Measurements from ENCODE around the gene C9orf50. TPM values are rescaled to one million over a fixed set of nuclear protein-coding genes. Genes with fewer than 3 reads are reported as not detected.

C9orf50 gene
- total RNA-seq, 1 experiment from 2014 or later, result not detected

DNA sequence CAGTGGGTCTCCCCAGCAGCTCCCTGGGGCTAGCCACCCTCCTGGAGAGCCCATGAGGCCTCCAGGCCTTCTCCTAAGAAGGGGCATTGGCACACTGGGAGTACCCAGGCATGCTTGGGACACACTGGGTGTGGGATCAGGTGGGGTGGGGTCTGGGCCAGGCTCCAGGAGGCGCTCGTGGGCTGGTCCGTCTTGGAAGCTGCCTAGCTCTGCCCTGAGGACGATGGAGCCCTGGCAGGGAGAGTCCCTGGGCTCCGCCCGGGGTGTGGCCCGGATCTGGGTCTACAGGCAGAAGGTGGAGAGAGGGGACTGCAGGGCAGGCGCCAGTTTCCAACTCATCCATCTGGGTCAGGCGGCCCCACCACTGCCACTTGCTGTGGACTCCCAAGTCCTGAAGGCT is 46.9 kb upstream of the C9orf50 start:
- Histone ChIP-seq H3K4me3 (ENCODE audit: low read depth, low read length) (no peak overlapping the region), H3K36me3 (ENCODE audit: control insufficient read depth, insufficient read depth, low read length) (no peaks in the 10 kb centered on the region), H3K4me1 (no peaks in the 10 kb centered on the region), H3K9me3 (no peaks in the 10 kb centered on the region), H3K27me3 (replicated peaks; ENCODE audit: control insufficient read depth, insufficient read depth, low read length) (no peaks in the 10 kb centered on the region; the same call in 1 of the 2 replicates)
- no TSS peak for BruUV-seq (replicated peaks)
- POLR2A ChIA-PET, result no interaction called here
- DNase-seq, result no peak
- no peaks in the 10 kb centered on the region for H3K36me3 Mint-ChIP-seq (ENCODE audit: insufficient read depth, unreplicated experiment)
- CTCF ChIA-PET, result no interaction called here
- H3K4me1 Mint-ChIP-seq (ENCODE audit: low read depth, unreplicated experiment), result no peaks in the 10 kb centered on the region
- no peaks in the 10 kb centered on the region for H3K9me3 Mint-ChIP-seq (ENCODE audit: unreplicated experiment)
- no peak overlapping the region for H3K27ac Mint-ChIP-seq (ENCODE audit: unreplicated experiment)
- H3K4me3 Mint-ChIP-seq (ENCODE audit: unreplicated experiment), result no peak overlapping the region
- intact Hi-C loops (cut with micrococcal nuclease; ENCODE audit: unreplicated experiment), result no loop called here
- TF ChIP-seq, protein P1, sequence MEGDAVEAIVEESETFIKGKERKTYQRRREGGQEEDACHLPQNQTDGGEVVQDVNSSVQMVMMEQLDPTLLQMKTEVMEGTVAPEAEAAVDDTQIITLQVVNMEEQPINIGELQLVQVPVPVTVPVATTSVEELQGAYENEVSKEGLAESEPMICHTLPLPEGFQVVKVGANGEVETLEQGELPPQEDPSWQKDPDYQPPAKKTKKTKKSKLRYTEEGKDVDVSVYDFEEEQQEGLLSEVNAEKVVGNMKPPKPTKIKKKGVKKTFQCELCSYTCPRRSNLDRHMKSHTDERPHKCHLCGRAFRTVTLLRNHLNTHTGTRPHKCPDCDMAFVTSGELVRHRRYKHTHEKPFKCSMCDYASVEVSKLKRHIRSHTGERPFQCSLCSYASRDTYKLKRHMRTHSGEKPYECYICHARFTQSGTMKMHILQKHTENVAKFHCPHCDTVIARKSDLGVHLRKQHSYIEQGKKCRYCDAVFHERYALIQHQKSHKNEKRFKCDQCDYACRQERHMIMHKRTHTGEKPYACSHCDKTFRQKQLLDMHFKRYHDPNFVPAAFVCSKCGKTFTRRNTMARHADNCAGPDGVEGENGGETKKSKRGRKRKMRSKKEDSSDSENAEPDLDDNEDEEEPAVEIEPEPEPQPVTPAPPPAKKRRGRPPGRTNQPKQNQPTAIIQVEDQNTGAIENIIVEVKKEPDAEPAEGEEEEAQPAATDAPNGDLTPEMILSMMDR (IDR thresholded peaks at IDR 0.05; ENCODE audit: insufficient read depth in 1 of 2, low read depth in 1 of 2, low read length in 1 of 2, severe bottlenecking in 1 of 2, unreplicated experiment in 1 of 2), result no peak
- peaks cover 13% of the 10 kb centered on the region for H3K27me3 Mint-ChIP-seq (ENCODE audit: insufficient read depth, unreplicated experiment)

DNA sequence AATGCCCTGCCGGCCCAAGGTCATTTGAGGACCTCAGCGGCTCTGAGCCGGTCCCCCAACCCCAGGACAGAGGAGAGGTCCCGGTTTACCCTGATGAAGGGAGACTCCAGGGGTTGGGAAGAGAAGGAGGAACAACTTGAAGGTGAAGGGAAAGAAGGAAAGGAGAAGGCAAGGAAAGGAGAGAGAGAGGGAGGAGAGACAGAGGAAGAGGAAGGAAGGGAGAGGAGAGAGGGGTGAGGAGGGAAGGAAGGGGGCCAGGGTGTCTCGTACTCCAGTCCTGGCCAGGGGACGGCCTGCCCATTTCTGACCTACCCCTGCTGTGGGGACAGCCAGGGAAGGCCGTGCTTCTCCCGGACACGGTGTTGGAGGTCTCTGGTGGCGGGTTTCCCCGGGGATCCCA is 46.5 kb upstream of the C9orf50 start:
- Histone ChIP-seq H3K27me3 (replicated peaks; ENCODE audit: control insufficient read depth, insufficient read depth, low read length) (no peaks in the 10 kb centered on the region; the same call in 1 of the 2 replicates), H3K9me3 (no peaks in the 10 kb centered on the region), H3K36me3 (ENCODE audit: control insufficient read depth, insufficient read depth, low read length) (no peaks in the 10 kb centered on the region), H3K4me3 (ENCODE audit: low read depth, low read length) (no peak overlapping the region), H3K4me1 (no peaks in the 10 kb centered on the region)
- Mint-ChIP-seq H3K4me1 (ENCODE audit: low read depth, unreplicated experiment) (no peaks in the 10 kb centered on the region), H3K4me3 (ENCODE audit: unreplicated experiment) (no peak overlapping the region), H3K9me3 (ENCODE audit: unreplicated experiment) (no peaks in the 10 kb centered on the region), H3K27me3 (ENCODE audit: insufficient read depth, unreplicated experiment) (peaks cover 10% of the 10 kb centered on the region), H3K36me3 (ENCODE audit: insufficient read depth, unreplicated experiment) (no peaks in the 10 kb centered on the region), H3K27ac (ENCODE audit: unreplicated experiment) (no peak overlapping the region)
- TF ChIP-seq, protein P1 (IDR thresholded peaks at IDR 0.05; ENCODE audit: insufficient read depth in 1 of 2, low read depth in 1 of 2, low read length in 1 of 2, severe bottlenecking in 1 of 2, unreplicated experiment in 1 of 2), result no peak
- POLR2A ChIA-PET, result no interaction called here
- no TSS peak for BruUV-seq (replicated peaks)
- intact Hi-C loops (cut with micrococcal nuclease; ENCODE audit: unreplicated experiment), result no loop called here
- DNase-seq, result no peak
- CTCF ChIA-PET, result no interaction called here

DNA sequence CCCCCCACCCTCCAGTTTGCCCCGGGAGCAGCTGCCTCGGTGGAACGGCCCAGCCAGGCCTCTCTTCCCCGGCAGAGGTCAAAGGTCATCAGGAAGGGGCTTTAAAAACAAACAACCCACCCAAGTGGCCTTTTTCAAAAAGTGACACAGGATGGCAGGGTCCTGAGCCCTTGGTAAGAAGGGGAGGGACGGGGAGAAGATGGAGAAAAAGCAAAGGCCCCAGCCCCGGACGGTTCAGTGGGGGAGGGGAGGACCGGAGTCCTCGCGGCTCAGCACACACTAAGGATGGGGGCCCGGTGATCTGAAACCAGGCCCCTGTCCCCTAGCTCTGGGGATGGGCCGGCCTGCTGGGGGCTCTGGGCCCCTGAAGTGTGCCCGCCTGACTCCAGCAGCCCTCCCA is 45.7 kb upstream of the C9orf50 start:
- H3K27me3 ChIP-seq (replicated peaks; ENCODE audit: control insufficient read depth, insufficient read depth, low read length), result no peaks in the 10 kb centered on the region; the same call in 1 of the 2 replicates
- ChIA-PET CTCF (no interaction called here), POLR2A (no interaction called here)
- H3K9me3 ChIP-seq, result no peaks in the 10 kb centered on the region
- no peaks in the 10 kb centered on the region for H3K4me1 ChIP-seq
- Mint-ChIP-seq H3K27me3 (ENCODE audit: insufficient read depth, unreplicated experiment) (peaks cover 10% of the 10 kb centered on the region), H3K36me3 (ENCODE audit: insufficient read depth, unreplicated experiment) (no peaks in the 10 kb centered on the region), H3K9me3 (ENCODE audit: unreplicated experiment) (no peaks in the 10 kb centered on the region), H3K4me1 (ENCODE audit: low read depth, unreplicated experiment) (no peaks in the 10 kb centered on the region), H3K4me3 (ENCODE audit: unreplicated experiment) (no peak overlapping the region), H3K27ac (ENCODE audit: unreplicated experiment) (no peak overlapping the region)
- TF ChIP-seq, protein P1 (IDR thresholded peaks at IDR 0.05; ENCODE audit: insufficient read depth in 1 of 2, low read depth in 1 of 2, low read length in 1 of 2, severe bottlenecking in 1 of 2, unreplicated experiment in 1 of 2), result no peak
- intact Hi-C loops (cut with micrococcal nuclease; ENCODE audit: unreplicated experiment), result no loop called here
- no peaks in the 10 kb centered on the region for H3K36me3 ChIP-seq (ENCODE audit: control insufficient read depth, insufficient read depth, low read length)
- no peak for DNase-seq
- H3K4me3 ChIP-seq (ENCODE audit: low read depth, low read length), result no peak overlapping the region
- BruUV-seq (replicated peaks), result no TSS peak
